ENCODE data around the gene PIGC.

- no peak for TF ChIP-seq CTCF (IDR thresholded peaks at IDR 0.05)
- TF ChIP-seq POLR2A (IDR thresholded peaks at IDR 0.05), result no peak
These were observed 5.2 kb upstream of the PIGC start for GRCh38 chr1:172448995-172449584.
